ENCODE results near the gene ZP1. TPM values are rescaled to one million over a fixed set of nuclear protein-coding genes. Genes with fewer than 3 reads are reported as not detected.

ZP1 gene
- total and polyA plus RNA-seq, 2 of the 8 experiments (the other 6 are each of a cell fraction or from before 2014, with no cell fraction given) = not detected

- WGBS, 2 experiments (ENCODE audit: extremely low coverage in 1 of 2, insufficient coverage in 1 of 2, insufficient read length in 1 of 2, insufficient replicate concordance in 2 of 2, low coverage in 1 of 2, low lambda C conversion rate in 2 of 2, missing lambda C conversion rate in 1 of 2) = 85% methylated on average over 9 of the region's 9 CpGs; no CpG with 5 or more reads in 1 of the 2 experiments
- POLR2A ChIA-PET (ENCODE audit: partially characterized antibody) = interaction anchor here (1.1 to 7.3 kb wide), 3 partner anchors 17 to 58 kb away, joined by 5 to 54 read pairs (median 5); partner anchors contain the start of gene PTGDR2
- no peak overlapping the region for H2BK5ac ChIP-seq (ENCODE audit: low read depth, low read length)
- no peaks in the 10 kb centered on the region for H3K9me3 ChIP-seq (ENCODE audit: insufficient read depth in 2 of 2, low read depth in 1 of 2, low read length in 1 of 2)
- no peak overlapping the region for H2BK15ac ChIP-seq (ENCODE audit: low read length)
- no peak overlapping the region for H3K9ac ChIP-seq (replicated peaks in 1 of 4; ENCODE audit: extremely low read depth in 1 of 4, low read depth in 3 of 4, low read length in 3 of 4)
- no peak overlapping the region for H3K4me2 ChIP-seq (ENCODE audit: insufficient read depth in 1 of 2, low read depth in 2 of 2, low read length in 2 of 2)
- H2BK120ac ChIP-seq (replicated peaks; ENCODE audit: low read depth, low read length) = no peak overlapping the region
- DNase-seq (ENCODE audit: low read depth in 1 of 2, low spot score in 2 of 2) (no peak), FAIRE-seq (no peak)
- H4K8ac ChIP-seq (ENCODE audit: extremely low read depth, insufficient read depth, low read length) = no peak overlapping the region
- H3K79me1 ChIP-seq (ENCODE audit: low read depth, low read length) = no peaks in the 10 kb centered on the region
- no peak overlapping the region for H2BK12ac ChIP-seq (ENCODE audit: low read depth, low read length)
- no peak overlapping the region for H2AFZ ChIP-seq (ENCODE audit: low read length)
- H3K18ac ChIP-seq (ENCODE audit: extremely low read depth, low read length) = no peak overlapping the region
- no peak overlapping the region for H3K27ac ChIP-seq (ENCODE audit: low read depth, low read length)
- no peak overlapping the region for H3K14ac ChIP-seq (ENCODE audit: insufficient read length)
- H3K27me3 ChIP-seq (replicated peaks in 1 of 4; ENCODE audit: control insufficient read depth in 3 of 4, extremely low read depth in 1 of 4, insufficient read depth in 3 of 4, low read length in 3 of 4) = no peaks in the 10 kb centered on the region; a peak in 1 of 7 replicates
- peaks cover 0 to under 1% of the 10 kb centered on the region in 2 experiments; a peak in 1 of 4 replicates for H3K79me2 ChIP-seq (ENCODE audit: control insufficient read depth in 1 of 2, insufficient read depth in 2 of 2, low read length in 2 of 2)
- no peak overlapping the region for H3K56ac ChIP-seq (replicated peaks; ENCODE audit: insufficient read length, low read depth, low read length)
- H2BK20ac ChIP-seq (ENCODE audit: low read length) = no peak overlapping the region
- CTCF ChIA-PET (ENCODE audit: partially characterized antibody) = interaction anchor here (0.6 to 18.0 kb wide), 22 partner anchors 7 to 350 kb away, joined by 3 to 522 read pairs (median 6); partner anchors contain the start of gene PRPF19
- H4K20me1 ChIP-seq (replicated peaks in 1 of 2; ENCODE audit: control insufficient read depth in 1 of 2, insufficient read depth in 2 of 2, low read length in 2 of 2) = no peaks in the 10 kb centered on the region
- H4K5ac ChIP-seq (ENCODE audit: insufficient read length, low read depth, low read length) = no peak overlapping the region
- H3K4me1 ChIP-seq (replicated peaks in 1 of 4; ENCODE audit: control insufficient read depth in 3 of 4, insufficient read depth in 4 of 4, low read length in 3 of 4) = peaks cover 0 to 7% (median 4%) of the 10 kb centered on the region in 4 experiments; a peak in 6 of 7 replicates
- H3K4me3 ChIP-seq (ENCODE audit: extremely low read depth in 1 of 4, insufficient read depth in 2 of 4, low read depth in 3 of 4, low read length in 4 of 4) = no peak overlapping the region
- no peak overlapping the region for H4K91ac ChIP-seq (replicated peaks; ENCODE audit: insufficient read length, low read length)
- H3K23me2 ChIP-seq (ENCODE audit: low read depth, low read length) = no peaks in the 10 kb centered on the region
- no peak overlapping the region for H3K23ac ChIP-seq (ENCODE audit: insufficient read length)
- no peaks in the 10 kb centered on the region for H3K36me3 ChIP-seq (ENCODE audit: control insufficient read depth in 2 of 4, insufficient read depth in 4 of 4, low read length in 3 of 4)
- H2AK5ac ChIP-seq (ENCODE audit: low read depth, low read length) = no peak overlapping the region
- H3K4ac ChIP-seq (replicated peaks; ENCODE audit: insufficient read length, low read depth, low read length) = no peak overlapping the region
- TF ChIP-seq, protein P1, sequence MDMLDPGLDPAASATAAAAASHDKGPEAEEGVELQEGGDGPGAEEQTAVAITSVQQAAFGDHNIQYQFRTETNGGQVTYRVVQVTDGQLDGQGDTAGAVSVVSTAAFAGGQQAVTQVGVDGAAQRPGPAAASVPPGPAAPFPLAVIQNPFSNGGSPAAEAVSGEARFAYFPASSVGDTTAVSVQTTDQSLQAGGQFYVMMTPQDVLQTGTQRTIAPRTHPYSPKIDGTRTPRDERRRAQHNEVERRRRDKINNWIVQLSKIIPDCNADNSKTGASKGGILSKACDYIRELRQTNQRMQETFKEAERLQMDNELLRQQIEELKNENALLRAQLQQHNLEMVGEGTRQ (IDR thresholded peaks at IDR 0.05; ENCODE audit: low read length) = no peak
- TF ChIP-seq BCL11A (IDR thresholded peaks at IDR 0.05; ENCODE audit: low read depth in 2 of 2, low read length in 2 of 2) (no peak), CBX8 (IDR thresholded peaks at IDR 0.05; ENCODE audit: borderline replicate concordance, low read depth, low read length) (no peak), RBBP5 (IDR thresholded peaks at IDR 0.05; ENCODE audit: borderline replicate concordance, low read depth, low read length) (no peak), EGR1 (IDR thresholded peaks at IDR 0.05; ENCODE audit: borderline replicate concordance, low read depth, low read length) (no peak), CBX5 (IDR thresholded peaks at IDR 0.05; ENCODE audit: low read depth, low read length) (no peak), KDM4A (IDR thresholded peaks at IDR 0.05; ENCODE audit: low read depth, low read length, severe bottlenecking) (no peak)
- TF ChIP-seq, protein P2, sequence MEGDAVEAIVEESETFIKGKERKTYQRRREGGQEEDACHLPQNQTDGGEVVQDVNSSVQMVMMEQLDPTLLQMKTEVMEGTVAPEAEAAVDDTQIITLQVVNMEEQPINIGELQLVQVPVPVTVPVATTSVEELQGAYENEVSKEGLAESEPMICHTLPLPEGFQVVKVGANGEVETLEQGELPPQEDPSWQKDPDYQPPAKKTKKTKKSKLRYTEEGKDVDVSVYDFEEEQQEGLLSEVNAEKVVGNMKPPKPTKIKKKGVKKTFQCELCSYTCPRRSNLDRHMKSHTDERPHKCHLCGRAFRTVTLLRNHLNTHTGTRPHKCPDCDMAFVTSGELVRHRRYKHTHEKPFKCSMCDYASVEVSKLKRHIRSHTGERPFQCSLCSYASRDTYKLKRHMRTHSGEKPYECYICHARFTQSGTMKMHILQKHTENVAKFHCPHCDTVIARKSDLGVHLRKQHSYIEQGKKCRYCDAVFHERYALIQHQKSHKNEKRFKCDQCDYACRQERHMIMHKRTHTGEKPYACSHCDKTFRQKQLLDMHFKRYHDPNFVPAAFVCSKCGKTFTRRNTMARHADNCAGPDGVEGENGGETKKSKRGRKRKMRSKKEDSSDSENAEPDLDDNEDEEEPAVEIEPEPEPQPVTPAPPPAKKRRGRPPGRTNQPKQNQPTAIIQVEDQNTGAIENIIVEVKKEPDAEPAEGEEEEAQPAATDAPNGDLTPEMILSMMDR (IDR thresholded peaks at IDR 0.05; ENCODE audit: control extremely low read depth in 1 of 3, insufficient read depth in 1 of 3, low read depth in 1 of 3, low read length in 3 of 3) = no peak
These were observed 30.4 kb upstream of the ZP1 start for GRCh38 chr11:60836866-60837515.
